ENCODE data around the gene FHL2. TPM values are rescaled to one million over a fixed set of nuclear protein-coding genes. Genes with fewer than 3 reads are reported as not detected.

Gene FHL2
- total RNA-seq, 1 experiment from 2014 or later, result 21.1 TPM

DNA sequence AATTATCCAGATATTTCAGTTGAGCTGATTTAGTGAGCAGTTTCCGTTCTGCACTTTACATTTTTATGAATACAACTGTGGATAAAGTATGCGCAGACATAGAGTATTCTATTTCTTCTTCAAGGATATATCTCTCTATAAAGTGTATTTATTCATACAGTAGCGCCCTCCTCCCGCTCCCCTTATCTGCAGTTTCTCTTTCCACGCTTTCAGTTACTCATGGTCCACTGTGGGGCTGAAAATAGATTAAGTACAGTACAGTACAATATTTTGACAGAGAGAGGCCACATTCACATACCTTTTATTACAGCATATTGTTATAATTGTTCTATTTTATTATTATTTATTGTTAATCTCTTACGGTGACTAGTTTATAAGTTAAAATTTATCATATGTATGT is 19.7 kb upstream of the FHL2 start (continued):
- TF ChIP-seq, protein P1, sequence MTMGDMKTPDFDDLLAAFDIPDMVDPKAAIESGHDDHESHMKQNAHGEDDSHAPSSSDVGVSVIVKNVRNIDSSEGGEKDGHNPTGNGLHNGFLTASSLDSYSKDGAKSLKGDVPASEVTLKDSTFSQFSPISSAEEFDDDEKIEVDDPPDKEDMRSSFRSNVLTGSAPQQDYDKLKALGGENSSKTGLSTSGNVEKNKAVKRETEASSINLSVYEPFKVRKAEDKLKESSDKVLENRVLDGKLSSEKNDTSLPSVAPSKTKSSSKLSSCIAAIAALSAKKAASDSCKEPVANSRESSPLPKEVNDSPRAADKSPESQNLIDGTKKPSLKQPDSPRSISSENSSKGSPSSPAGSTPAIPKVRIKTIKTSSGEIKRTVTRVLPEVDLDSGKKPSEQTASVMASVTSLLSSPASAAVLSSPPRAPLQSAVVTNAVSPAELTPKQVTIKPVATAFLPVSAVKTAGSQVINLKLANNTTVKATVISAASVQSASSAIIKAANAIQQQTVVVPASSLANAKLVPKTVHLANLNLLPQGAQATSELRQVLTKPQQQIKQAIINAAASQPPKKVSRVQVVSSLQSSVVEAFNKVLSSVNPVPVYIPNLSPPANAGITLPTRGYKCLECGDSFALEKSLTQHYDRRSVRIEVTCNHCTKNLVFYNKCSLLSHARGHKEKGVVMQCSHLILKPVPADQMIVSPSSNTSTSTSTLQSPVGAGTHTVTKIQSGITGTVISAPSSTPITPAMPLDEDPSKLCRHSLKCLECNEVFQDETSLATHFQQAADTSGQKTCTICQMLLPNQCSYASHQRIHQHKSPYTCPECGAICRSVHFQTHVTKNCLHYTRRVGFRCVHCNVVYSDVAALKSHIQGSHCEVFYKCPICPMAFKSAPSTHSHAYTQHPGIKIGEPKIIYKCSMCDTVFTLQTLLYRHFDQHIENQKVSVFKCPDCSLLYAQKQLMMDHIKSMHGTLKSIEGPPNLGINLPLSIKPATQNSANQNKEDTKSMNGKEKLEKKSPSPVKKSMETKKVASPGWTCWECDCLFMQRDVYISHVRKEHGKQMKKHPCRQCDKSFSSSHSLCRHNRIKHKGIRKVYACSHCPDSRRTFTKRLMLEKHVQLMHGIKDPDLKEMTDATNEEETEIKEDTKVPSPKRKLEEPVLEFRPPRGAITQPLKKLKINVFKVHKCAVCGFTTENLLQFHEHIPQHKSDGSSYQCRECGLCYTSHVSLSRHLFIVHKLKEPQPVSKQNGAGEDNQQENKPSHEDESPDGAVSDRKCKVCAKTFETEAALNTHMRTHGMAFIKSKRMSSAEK (CRISPR knock-in tag; IDR thresholded peaks at IDR 0.05; ENCODE audit: borderline replicate concordance), result no peak
- TF ChIP-seq JAZF1 (CRISPR knock-in tag; IDR thresholded peaks at IDR 0.05) (no peak), ZBTB21 (CRISPR knock-in tag; IDR thresholded peaks at IDR 0.05; ENCODE audit: borderline replicate concordance) (no peak), NFATC4 (CRISPR knock-in tag; IDR thresholded peaks at IDR 0.05) (no peak)

DNA sequence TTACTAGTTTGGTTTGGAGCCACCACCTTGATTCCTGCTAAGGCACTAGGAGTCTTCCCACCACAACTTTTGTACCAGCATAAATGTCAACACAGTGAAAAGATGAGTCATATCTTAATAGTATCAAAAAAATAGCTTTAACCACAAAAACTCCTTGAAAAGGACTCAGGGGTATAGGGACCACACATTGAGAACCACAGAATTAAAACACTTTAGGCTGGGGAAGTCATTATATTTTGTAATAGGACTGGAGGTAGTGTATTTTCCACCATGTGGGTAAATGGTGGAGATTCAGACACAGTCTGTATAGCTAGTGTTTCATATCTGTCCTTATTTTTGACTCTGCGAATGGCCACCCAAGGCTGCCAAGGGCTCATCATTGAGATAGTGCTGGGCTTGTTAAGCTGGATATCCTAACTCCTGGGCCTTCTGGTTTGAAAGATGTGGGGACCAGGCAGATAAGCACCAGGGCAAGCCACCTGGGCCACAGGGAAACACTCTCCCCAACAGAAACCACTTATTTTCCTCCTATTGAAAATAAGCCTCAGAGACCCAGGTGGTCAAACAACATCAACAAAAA is 19.1 kb upstream of the FHL2 start:
- H3K4me3 Mint-ChIP-seq, result no peak overlapping the region
- DNase-seq (ENCODE audit: low spot score) (no peak), ATAC-seq (no peak)
- H3K36me3 Mint-ChIP-seq, result no peaks in the 10 kb centered on the region
- no peak for TF ChIP-seq FOXJ3 (CRISPR knock-in tag; IDR thresholded peaks at IDR 0.05; ENCODE audit: borderline replicate concordance)
- TF ChIP-seq, protein P2, sequence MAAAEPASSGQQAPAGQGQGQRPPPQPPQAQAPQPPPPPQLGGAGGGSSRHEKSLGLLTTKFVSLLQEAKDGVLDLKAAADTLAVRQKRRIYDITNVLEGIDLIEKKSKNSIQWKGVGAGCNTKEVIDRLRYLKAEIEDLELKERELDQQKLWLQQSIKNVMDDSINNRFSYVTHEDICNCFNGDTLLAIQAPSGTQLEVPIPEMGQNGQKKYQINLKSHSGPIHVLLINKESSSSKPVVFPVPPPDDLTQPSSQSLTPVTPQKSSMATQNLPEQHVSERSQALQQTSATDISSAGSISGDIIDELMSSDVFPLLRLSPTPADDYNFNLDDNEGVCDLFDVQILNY (CRISPR knock-in tag; IDR thresholded peaks at IDR 0.05), result no peak
- TF ChIP-seq, protein P3, sequence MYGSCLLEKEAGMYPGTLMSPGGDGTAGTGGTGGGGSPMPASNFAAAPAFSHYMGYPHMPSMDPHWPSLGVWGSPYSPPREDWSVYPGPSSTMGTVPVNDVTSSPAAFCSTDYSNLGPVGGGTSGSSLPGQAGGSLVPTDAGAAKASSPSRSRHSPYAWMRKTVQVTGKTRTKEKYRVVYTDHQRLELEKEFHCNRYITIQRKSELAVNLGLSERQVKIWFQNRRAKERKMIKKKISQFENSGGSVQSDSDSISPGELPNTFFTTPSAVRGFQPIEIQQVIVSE (CRISPR knock-in tag; IDR thresholded peaks at IDR 0.05; ENCODE audit: borderline replicate concordance), result no peak
- H3K9me3 Mint-ChIP-seq, result peaks cover 4% of the 10 kb centered on the region; the same call in 1 of the 2 replicates
- ChIA-PET CTCF (interaction anchor here (0.6 kb wide), 1 partner anchor 291 kb away, joined by 3 read pairs; no protein-coding TSS in a partner anchor), POLR2A (no interaction called here)
- no peak overlapping the region for H3K27ac Mint-ChIP-seq
- H3K27me3 Mint-ChIP-seq (ENCODE audit: low read depth), result no peaks in the 10 kb centered on the region
- H3K4me1 Mint-ChIP-seq, result no peaks in the 10 kb centered on the region

DNA sequence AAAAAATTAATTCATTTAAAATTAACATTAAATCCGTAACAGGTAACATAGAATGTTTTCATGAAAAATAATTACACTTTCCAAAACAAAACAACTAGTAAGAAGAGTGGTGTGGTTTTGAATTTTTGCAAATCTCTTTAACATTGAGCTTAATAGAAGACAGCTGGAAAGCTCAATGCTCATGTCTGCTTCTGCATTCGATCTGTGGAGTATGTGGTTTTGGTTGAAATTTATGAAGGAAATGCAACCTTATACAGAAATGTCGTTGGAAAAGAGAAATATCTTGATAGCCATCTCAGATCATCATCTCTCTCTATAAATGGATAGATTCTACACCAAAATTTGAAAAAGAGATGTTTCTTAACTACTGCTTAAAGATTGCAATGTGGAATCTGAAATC is 17.3 kb upstream of the FHL2 start:
- H3K27ac Mint-ChIP-seq, result no peak overlapping the region
- ATAC-seq, result no peak
- H3K36me3 Mint-ChIP-seq, result no peaks in the 10 kb centered on the region
- ChIA-PET CTCF (no interaction called here), POLR2A (no interaction called here)
- DNase-seq (ENCODE audit: low spot score), result no peak
- H3K4me3 Mint-ChIP-seq, result no peak overlapping the region
- no peaks in the 10 kb centered on the region for H3K4me1 Mint-ChIP-seq
- H3K27me3 Mint-ChIP-seq (ENCODE audit: low read depth), result no peaks in the 10 kb centered on the region
- H3K9me3 Mint-ChIP-seq, result peaks cover 4% of the 10 kb centered on the region; the same call in 1 of the 2 replicates
- no peak for TF ChIP-seq RORB (CRISPR knock-in tag; IDR thresholded peaks at IDR 0.05)
- TF ChIP-seq NFYB (CRISPR knock-in tag; conservative IDR thresholded peaks at IDR 0.05; ENCODE audit: low read depth), result no peak
- TF ChIP-seq, protein P4, sequence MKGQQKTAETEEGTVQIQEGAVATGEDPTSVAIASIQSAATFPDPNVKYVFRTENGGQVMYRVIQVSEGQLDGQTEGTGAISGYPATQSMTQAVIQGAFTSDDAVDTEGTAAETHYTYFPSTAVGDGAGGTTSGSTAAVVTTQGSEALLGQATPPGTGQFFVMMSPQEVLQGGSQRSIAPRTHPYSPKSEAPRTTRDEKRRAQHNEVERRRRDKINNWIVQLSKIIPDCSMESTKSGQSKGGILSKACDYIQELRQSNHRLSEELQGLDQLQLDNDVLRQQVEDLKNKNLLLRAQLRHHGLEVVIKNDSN (CRISPR knock-in tag; IDR thresholded peaks at IDR 0.05), result no peak
- no peak for TF ChIP-seq OVOL2 (CRISPR knock-in tag; IDR thresholded peaks at IDR 0.05; ENCODE audit: borderline replicate concordance)
- no peak for TF ChIP-seq ZNF219 (CRISPR knock-in tag; IDR thresholded peaks at IDR 0.05; ENCODE audit: borderline replicate concordance)
- TF ChIP-seq, protein P5, sequence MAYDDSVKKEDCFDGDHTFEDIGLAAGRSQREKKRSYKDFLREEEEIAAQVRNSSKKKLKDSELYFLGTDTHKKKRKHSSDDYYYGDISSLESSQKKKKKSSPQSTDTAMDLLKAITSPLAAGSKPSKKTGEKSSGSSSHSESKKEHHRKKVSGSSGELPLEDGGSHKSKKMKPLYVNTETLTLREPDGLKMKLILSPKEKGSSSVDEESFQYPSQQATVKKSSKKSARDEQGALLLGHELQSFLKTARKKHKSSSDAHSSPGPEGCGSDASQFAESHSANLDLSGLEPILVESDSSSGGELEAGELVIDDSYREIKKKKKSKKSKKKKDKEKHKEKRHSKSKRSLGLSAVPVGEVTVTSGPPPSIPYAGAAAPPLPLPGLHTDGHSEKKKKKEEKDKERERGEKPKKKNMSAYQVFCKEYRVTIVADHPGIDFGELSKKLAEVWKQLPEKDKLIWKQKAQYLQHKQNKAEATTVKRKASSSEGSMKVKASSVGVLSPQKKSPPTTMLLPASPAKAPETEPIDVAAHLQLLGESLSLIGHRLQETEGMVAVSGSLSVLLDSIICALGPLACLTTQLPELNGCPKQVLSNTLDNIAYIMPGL (CRISPR knock-in tag; IDR thresholded peaks at IDR 0.05), result no peak
- TF ChIP-seq ESRRA (CRISPR knock-in tag; IDR thresholded peaks at IDR 0.05; ENCODE audit: borderline replicate concordance), result no peak
- TF ChIP-seq NFATC4 (CRISPR knock-in tag; IDR thresholded peaks at IDR 0.05), result no peak
- TF ChIP-seq, protein P6, sequence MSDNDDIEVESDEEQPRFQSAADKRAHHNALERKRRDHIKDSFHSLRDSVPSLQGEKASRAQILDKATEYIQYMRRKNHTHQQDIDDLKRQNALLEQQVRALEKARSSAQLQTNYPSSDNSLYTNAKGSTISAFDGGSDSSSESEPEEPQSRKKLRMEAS (CRISPR knock-in tag; IDR thresholded peaks at IDR 0.05), result no peak
- TF ChIP-seq, protein P7, sequence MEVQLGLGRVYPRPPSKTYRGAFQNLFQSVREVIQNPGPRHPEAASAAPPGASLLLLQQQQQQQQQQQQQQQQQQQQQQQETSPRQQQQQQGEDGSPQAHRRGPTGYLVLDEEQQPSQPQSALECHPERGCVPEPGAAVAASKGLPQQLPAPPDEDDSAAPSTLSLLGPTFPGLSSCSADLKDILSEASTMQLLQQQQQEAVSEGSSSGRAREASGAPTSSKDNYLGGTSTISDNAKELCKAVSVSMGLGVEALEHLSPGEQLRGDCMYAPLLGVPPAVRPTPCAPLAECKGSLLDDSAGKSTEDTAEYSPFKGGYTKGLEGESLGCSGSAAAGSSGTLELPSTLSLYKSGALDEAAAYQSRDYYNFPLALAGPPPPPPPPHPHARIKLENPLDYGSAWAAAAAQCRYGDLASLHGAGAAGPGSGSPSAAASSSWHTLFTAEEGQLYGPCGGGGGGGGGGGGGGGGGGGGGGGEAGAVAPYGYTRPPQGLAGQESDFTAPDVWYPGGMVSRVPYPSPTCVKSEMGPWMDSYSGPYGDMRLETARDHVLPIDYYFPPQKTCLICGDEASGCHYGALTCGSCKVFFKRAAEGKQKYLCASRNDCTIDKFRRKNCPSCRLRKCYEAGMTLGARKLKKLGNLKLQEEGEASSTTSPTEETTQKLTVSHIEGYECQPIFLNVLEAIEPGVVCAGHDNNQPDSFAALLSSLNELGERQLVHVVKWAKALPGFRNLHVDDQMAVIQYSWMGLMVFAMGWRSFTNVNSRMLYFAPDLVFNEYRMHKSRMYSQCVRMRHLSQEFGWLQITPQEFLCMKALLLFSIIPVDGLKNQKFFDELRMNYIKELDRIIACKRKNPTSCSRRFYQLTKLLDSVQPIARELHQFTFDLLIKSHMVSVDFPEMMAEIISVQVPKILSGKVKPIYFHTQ (CRISPR knock-in tag; IDR thresholded peaks at IDR 0.05), result no peak
- TF ChIP-seq ATF1 (CRISPR knock-in tag; IDR thresholded peaks at IDR 0.05), result no peak
- TF ChIP-seq, protein P2 (CRISPR knock-in tag; IDR thresholded peaks at IDR 0.05), result no peak
- TF ChIP-seq, protein P3 (CRISPR knock-in tag; IDR thresholded peaks at IDR 0.05; ENCODE audit: borderline replicate concordance), result no peak

All from WTC11 (cell line).